ENCODE data around the gene TBCC.

DNA sequence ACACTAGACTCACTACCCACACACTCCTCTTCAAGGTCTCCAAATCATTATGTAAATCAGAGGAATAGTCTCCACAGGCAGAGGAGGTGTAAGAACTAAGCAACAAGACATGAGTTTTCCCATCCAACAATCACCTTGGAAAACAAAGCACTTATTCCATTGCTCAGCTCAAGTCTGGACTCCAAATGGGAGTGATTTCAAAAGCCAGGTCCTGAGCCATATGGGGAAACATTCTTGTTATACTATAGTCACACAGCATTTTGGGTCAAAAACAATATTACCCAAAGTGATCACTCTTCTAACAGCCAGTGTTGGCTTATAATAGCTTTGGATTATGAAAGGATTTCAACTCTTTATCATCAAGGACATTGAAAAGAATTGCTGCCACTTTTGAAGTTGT lies 19.9 kb downstream of the TBCC start:
- no peak for TF ChIP-seq GATA2 (IDR thresholded peaks at IDR 0.05; ENCODE audit: low read depth, low read length)
- TF ChIP-seq GATA3 (IDR thresholded peaks at IDR 0.05; ENCODE audit: low read depth, low read length): no peak

Data from SH-SY5Y (cell line).